NB4 (cell line): ENCODE results near the gene COL4A1.

Experiments used
- CTCF ChIP-seq: IDR thresholded peaks from one replicate; pipeline ENCODE4 v1.5.1; 2012; ENCODE audit warnings: low read depth, low read length
- MAX ChIP-seq: IDR thresholded peaks from 2 replicates; pipeline ENCODE4 v1.6.1; 2011; ENCODE audit warnings: low read depth, low read length
- MYC ChIP-seq: IDR thresholded peaks from 2 replicates; pipeline ENCODE4 v1.6.1; 2011; ENCODE audit warnings: low read depth, low read length
- POLR2A ChIP-seq: IDR thresholded peaks from 2 replicates; pipeline ENCODE4 v1.6.1; 2011; ENCODE audit warnings: mild to moderate bottlenecking; ENCODE audit not compliant: insufficient read length; ENCODE audit errors: extremely low read depth

- TF ChIP-seq POLR2A (no peak), CTCF (no peak), MAX (no peak), MYC (no peak)
Observed at GRCh38 chr13:110350509-110350908, 43.6 kb upstream of the COL4A1 start.
